Measurements from ENCODE around the gene GJC2. TPM values are rescaled to one million over a fixed set of nuclear protein-coding genes. Genes with fewer than 3 reads are reported as not detected.

GJC2 gene
- total RNA-seq, 4 donors from 2014 or later: 0.20 to 7.1 (median 1.4) TPM

DNA sequence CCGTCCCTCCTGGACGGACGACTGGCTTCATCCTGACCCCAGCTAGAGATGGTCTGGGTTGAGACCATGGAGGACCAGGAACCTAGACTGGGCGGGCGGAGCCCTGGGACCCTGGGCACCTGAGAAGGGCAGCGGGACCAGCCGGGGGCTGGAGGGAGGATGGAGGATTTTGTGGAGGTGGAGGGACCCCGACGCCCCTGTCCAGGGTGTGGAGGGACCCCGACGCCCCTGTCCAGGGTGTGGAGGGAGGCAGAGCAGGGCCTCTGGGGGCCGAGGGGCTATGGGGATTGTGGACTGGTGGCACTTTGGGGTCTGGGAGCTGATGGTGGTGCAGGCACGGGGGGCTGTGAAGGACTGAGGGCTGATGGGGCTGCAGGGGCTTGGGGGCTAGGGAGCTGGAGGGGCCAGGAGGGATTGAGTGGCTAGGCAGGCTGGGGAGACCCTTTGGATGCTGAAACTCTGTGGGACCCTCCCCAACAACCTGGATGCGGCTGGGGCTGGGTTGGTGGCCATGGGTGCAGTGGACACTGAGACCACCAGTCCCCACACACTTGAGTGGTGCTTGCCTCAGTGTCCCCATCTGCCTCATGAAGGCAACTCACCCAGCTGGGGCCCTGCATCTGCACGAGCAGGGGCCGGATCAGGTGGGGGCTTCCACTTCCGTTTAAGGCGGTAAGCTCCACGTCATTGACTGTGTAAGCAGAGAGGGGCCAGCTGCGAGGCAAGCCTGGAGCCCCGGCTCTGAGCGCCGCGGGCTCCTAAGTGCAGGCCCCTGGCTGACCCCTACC is 7.4 kb downstream of the GJC2 start:
- Histone ChIP-seq H3K4me3 (no peak overlapping the region), H3K9me3 (no peaks in the 10 kb centered on the region), H3K27ac (no peak overlapping the region), H3K27me3 (no peaks in the 10 kb centered on the region), H3K36me3 (no peaks in the 10 kb centered on the region), H3K4me1 (no peaks in the 10 kb centered on the region)
- no peak for DNase-seq
- intact Hi-C loops (cut with DNase I; ENCODE audit: low total_unique reads): no loop called here
- WGBS, 2 donors (ENCODE audit: low coverage in 1 of 2): 68 to 100% methylated on average over 2 to 15 of the region's 24 CpGs
- in situ Hi-C loops (cut with MboI; ENCODE audit: low pct_ligation_motif_present in 1 of 4, low pct_unique_long_range_greater_than_20kb in 1 of 4, low sequenced_read_pairs in 3 of 4): no loop called here
- TF ChIP-seq, protein P1, sequence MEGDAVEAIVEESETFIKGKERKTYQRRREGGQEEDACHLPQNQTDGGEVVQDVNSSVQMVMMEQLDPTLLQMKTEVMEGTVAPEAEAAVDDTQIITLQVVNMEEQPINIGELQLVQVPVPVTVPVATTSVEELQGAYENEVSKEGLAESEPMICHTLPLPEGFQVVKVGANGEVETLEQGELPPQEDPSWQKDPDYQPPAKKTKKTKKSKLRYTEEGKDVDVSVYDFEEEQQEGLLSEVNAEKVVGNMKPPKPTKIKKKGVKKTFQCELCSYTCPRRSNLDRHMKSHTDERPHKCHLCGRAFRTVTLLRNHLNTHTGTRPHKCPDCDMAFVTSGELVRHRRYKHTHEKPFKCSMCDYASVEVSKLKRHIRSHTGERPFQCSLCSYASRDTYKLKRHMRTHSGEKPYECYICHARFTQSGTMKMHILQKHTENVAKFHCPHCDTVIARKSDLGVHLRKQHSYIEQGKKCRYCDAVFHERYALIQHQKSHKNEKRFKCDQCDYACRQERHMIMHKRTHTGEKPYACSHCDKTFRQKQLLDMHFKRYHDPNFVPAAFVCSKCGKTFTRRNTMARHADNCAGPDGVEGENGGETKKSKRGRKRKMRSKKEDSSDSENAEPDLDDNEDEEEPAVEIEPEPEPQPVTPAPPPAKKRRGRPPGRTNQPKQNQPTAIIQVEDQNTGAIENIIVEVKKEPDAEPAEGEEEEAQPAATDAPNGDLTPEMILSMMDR (IDR thresholded peaks at IDR 0.05): no peak
- TF ChIP-seq POLR2A (IDR thresholded peaks at IDR 0.05) (no peak), POLR2AphosphoS5 (IDR thresholded peaks at IDR 0.05) (no peak), EP300 (IDR thresholded peaks at IDR 0.05; ENCODE audit: low read depth) (no peak)

DNA sequence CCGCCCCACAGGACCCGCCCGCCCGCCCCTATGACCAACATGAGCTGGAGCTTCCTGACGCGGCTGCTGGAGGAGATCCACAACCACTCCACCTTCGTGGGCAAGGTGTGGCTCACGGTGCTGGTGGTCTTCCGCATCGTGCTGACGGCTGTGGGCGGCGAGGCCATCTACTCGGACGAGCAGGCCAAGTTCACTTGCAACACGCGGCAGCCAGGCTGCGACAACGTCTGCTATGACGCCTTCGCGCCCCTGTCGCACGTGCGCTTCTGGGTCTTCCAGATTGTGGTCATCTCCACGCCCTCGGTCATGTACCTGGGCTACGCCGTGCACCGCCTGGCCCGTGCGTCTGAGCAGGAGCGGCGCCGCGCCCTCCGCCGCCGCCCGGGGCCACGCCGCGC is 8.0 kb downstream of the GJC2 start:
- TF ChIP-seq POLR2AphosphoS5 (IDR thresholded peaks at IDR 0.05) (no peak), POLR2A (IDR thresholded peaks at IDR 0.05) (no peak), EP300 (IDR thresholded peaks at IDR 0.05; ENCODE audit: low read depth) (no peak)
- TF ChIP-seq, protein P1 (IDR thresholded peaks at IDR 0.05): no peak
- Histone ChIP-seq H3K27ac (no peak overlapping the region), H3K9me3 (no peaks in the 10 kb centered on the region), H3K4me3 (no peak overlapping the region), H3K27me3 (no peaks in the 10 kb centered on the region), H3K4me1 (peaks cover 0 to 4% (median 3%) of the 10 kb centered on the region in 4 donors), H3K36me3 (no peaks in the 10 kb centered on the region)
- DNase-seq: no peak
- intact Hi-C loops (cut with DNase I; ENCODE audit: low total_unique reads) (no loop called here), in situ Hi-C loops (cut with MboI; ENCODE audit: low pct_ligation_motif_present in 1 of 4, low pct_unique_long_range_greater_than_20kb in 1 of 4, low sequenced_read_pairs in 3 of 4) (no loop called here)
- 77% methylated on average over 36 of the region's 43 CpGs; no CpG with 5 or more reads in 1 of the 2 donors for WGBS, 2 donors (ENCODE audit: low coverage in 1 of 2)

DNA sequence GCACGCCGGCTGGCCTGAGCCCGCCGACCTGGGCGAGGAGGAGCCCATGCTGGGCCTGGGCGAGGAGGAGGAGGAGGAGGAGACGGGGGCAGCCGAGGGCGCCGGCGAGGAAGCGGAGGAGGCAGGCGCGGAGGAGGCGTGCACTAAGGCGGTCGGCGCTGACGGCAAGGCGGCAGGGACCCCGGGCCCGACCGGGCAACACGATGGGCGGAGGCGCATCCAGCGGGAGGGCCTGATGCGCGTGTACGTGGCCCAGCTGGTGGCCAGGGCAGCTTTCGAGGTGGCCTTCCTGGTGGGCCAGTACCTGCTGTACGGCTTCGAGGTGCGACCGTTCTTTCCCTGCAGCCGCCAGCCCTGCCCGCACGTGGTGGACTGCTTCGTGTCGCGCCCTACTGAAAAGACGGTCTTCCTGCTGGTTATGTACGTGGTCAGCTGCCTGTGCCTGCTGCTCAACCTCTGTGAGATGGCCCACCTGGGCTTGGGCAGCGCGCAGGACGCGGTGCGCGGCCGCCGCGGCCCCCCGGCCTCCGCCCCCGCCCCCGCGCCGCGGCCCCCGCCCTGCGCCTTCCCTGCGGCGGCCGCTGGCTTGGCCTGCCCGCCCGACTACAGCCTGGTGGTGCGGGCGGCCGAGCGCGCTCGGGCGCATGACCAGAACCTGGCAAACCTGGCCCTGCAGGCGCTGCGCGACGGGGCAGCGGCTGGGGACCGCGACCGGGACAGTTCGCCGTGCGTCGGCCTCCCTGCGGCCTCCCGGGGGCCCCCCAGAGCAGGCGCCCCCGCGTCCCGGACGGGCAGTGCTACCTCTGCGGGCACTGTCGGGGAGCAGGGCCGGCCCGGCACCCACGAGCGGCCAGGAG is 8.6 kb downstream of the GJC2 start:
- intact Hi-C loops (cut with DNase I; ENCODE audit: low total_unique reads): no loop called here
- DNase-seq: no peak
- H3K27me3 ChIP-seq: no peaks in the 10 kb centered on the region
- WGBS, 2 donors (ENCODE audit: low coverage in 1 of 2): 68% methylated on average over 80 of the region's 98 CpGs; no CpG with 5 or more reads in 1 of the 2 donors
- no peak overlapping the region for H3K27ac ChIP-seq
- H3K4me1 ChIP-seq: peaks cover 4 to 9% (median 7%) of the 10 kb centered on the region in 4 donors
- TF ChIP-seq EP300 (IDR thresholded peaks at IDR 0.05; ENCODE audit: low read depth): no peak
- no peak for TF ChIP-seq POLR2AphosphoS5 (IDR thresholded peaks at IDR 0.05)
- TF ChIP-seq, protein P1 (IDR thresholded peaks at IDR 0.05): no peak
- TF ChIP-seq POLR2A (IDR thresholded peaks at IDR 0.05): no peak
- H3K36me3 ChIP-seq: no peaks in the 10 kb centered on the region
- H3K4me3 ChIP-seq: no peak overlapping the region
- H3K9me3 ChIP-seq: no peaks in the 10 kb centered on the region
- in situ Hi-C loops (cut with MboI; ENCODE audit: low pct_ligation_motif_present in 1 of 4, low pct_unique_long_range_greater_than_20kb in 1 of 4, low sequenced_read_pairs in 3 of 4): no loop called here

DNA sequence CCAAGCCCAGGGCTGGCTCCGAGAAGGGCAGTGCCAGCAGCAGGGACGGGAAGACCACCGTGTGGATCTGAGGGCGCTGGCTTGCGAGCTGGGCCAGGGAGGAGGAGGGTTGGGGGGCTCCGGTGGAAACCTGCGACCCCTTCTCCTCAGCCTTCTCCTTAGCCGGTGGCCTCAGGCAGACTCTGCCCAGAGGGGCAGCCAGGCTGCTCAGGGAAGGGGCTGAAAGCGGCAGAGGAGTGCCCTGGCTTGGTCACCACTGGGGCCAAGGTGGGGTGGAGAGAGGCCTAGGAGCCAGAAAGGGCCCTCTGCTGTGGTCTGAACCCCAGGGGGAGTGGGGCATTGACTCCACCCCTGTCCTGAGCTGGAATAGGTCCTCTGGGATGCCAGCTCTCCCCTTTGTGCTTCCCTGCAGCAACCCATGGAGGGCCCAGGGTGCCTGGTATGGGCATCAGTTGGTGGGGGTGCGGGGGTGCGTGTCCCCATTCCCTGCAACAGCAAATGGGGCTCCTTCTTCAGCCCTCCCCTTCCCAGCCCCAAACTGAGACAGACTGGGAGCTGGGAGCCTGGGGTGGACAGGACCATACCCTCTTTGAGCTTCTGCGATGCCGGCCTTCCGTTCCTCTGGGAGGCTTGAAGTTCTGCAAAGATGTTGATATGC is 9.4 kb downstream of the GJC2 start:
- intact Hi-C loops (cut with DNase I; ENCODE audit: low total_unique reads): no loop called here
- WGBS, 2 donors (ENCODE audit: low coverage in 1 of 2): 80% methylated on average over 14 of the region's 14 CpGs; no CpG with 5 or more reads in 1 of the 2 donors

More for the DNA sequence above, 9.4 kb downstream of the GJC2 start:
- H3K4me3 ChIP-seq: no peak overlapping the region
- no peaks in the 10 kb centered on the region for H3K9me3 ChIP-seq
- H3K4me1 ChIP-seq: peaks cover 4 to 11% (median 7%) of the 10 kb centered on the region in 4 donors
- H3K27ac ChIP-seq: no peak overlapping the region
- DNase-seq: no peak
- H3K36me3 ChIP-seq: no peaks in the 10 kb centered on the region
- H3K27me3 ChIP-seq: no peaks in the 10 kb centered on the region
- TF ChIP-seq POLR2A (IDR thresholded peaks at IDR 0.05) (no peak), EP300 (IDR thresholded peaks at IDR 0.05; ENCODE audit: low read depth) (no peak), POLR2AphosphoS5 (IDR thresholded peaks at IDR 0.05) (no peak)
- TF ChIP-seq, protein P1 (IDR thresholded peaks at IDR 0.05): no peak
- in situ Hi-C loops (cut with MboI; ENCODE audit: low pct_ligation_motif_present in 1 of 4, low pct_unique_long_range_greater_than_20kb in 1 of 4, low sequenced_read_pairs in 3 of 4): no loop called here
